MM.1S (cell line): ENCODE results near the gene FOXP1.
A peak's percentile ranks its signal among the peaks of the same experiment; 100 is the strongest.

Experiments
- DNase-seq: peaks from one replicate; pipeline ENCODE4 v3.0.0-alpha.2; 2015
- H2AFZ ChIP-seq: fragments of 300-600 bp; sonication (generic); 2 replicates; pipeline ENCODE4 v1.6.0; 2016; ENCODE audit warnings: antibody characterized with exemption, low read length
- H3F3A ChIP-seq: fragments of 300-600 bp; sonication (generic); 2 replicates; pipeline ENCODE4 v1.6.1; 2016; ENCODE audit warnings: mild to moderate bottlenecking, antibody characterized with exemption, low read length, moderate library complexity, mixed read lengths; ENCODE audit not compliant: insufficient read depth
- H3K27ac ChIP-seq: fragments of 300-600 bp; sonication (generic); 2 replicates; pipeline ENCODE4 v1.5.1; 2016; ENCODE audit warnings: mild to moderate bottlenecking, low read length
- H3K27me3 ChIP-seq: fragments of 300-600 bp; sonication (generic); replicated peaks from 2 replicates; pipeline ENCODE4 v1.6.0; 2016; ENCODE audit warnings: low read length; ENCODE audit not compliant: insufficient read depth
- H3K36me3 ChIP-seq: fragments of 300-600 bp; sonication (generic); replicated peaks from 2 replicates; pipeline ENCODE4 v1.6.1; 2016; ENCODE audit warnings: mild to moderate bottlenecking, low read length, mixed read lengths; ENCODE audit not compliant: insufficient read depth
- H3K4me1 ChIP-seq: fragments of 300-600 bp; sonication (generic); 2 replicates; pipeline ENCODE4 v1.6.1; 2016; ENCODE audit warnings: low read length, mixed read lengths
- H3K4me2 ChIP-seq: fragments of 300-600 bp; sonication (generic); 2 replicates; pipeline ENCODE4 v1.6.0; 2016; ENCODE audit warnings: low read depth, low read length
- H3K4me3 ChIP-seq: fragments of 300-600 bp; sonication (generic); 2 replicates; pipeline ENCODE4 v1.5.1; 2016; ENCODE audit warnings: low read length, mixed read lengths
- H3K79me2 ChIP-seq: fragments of 300-600 bp; sonication (generic); 2 replicates; pipeline ENCODE4 v1.6.1; 2016; ENCODE audit warnings: mixed run types, low read length, mixed read lengths
- H3K9ac ChIP-seq: fragments of 300-600 bp; sonication (generic); 2 replicates; pipeline ENCODE4 v1.6.1; 2016; ENCODE audit warnings: low read length, mixed read lengths
- H3K9me2 ChIP-seq: fragments of 300-600 bp; sonication (generic); replicated peaks from 2 replicates; pipeline ENCODE4 v1.6.1; 2016; ENCODE audit warnings: mild to moderate bottlenecking, low read length, mixed read lengths; ENCODE audit not compliant: insufficient read depth
- H3K9me3 ChIP-seq: fragments of 300-600 bp; sonication (generic); replicated peaks from 2 replicates; pipeline ENCODE4 v1.6.1; 2016; ENCODE audit warnings: mild to moderate bottlenecking, low read length, mixed read lengths; ENCODE audit not compliant: insufficient read depth
- H4K20me1 ChIP-seq: fragments of 300-600 bp; sonication (generic); 2 replicates; pipeline ENCODE4 v1.6.1; 2016; ENCODE audit warnings: mild to moderate bottlenecking, low read length, moderate library complexity, mixed read lengths; ENCODE audit not compliant: insufficient read depth
- EZH2 ChIP-seq: fragments of 300-600 bp; sonication (generic); optimal IDR thresholded peaks from 2 replicates; pipeline ENCODE3; 2017; ENCODE audit warnings: low read depth, mild to moderate bottlenecking, antibody characterized with exemption, low read length, mixed read lengths
- EZH2phosphoT487 ChIP-seq: fragments of 300-600 bp; sonication (generic); IDR thresholded peaks from 2 replicates; pipeline ENCODE4 v1.6.1; 2018; ENCODE audit warnings: antibody characterized with exemption, low read length
- TF ChIP-seq, protein P1 (sequence below): fragments of 300-600 bp; sonication (generic); IDR thresholded peaks from 2 replicates; pipeline ENCODE4 v1.5.1; 2016; ENCODE audit warnings: antibody characterized with exemption, low read length, mixed read lengths

FOXP1 gene

GRCh38 chr3:71087143-71088018, 496.1 kb downstream of the FOXP1 start:
- Histone ChIP-seq H3K36me3 (no peaks in the 10 kb centered on the region), H3F3A (peaks cover 6% of the 10 kb centered on the region; the same call in 1 of the 2 replicates), H4K20me1 (no peaks in the 10 kb centered on the region), H2AFZ (no peak overlapping the region), H3K79me2 (no peaks in the 10 kb centered on the region), H3K27me3 (no peaks in the 10 kb centered on the region), H3K9ac (no peak overlapping the region), H3K9me3 (no peaks in the 10 kb centered on the region), H3K9me2 (no peaks in the 10 kb centered on the region), H3K4me3 (no peak overlapping the region), H3K4me1 (peaks cover 33% of the 10 kb centered on the region), H3K4me2 (no peak overlapping the region), H3K27ac (no peak overlapping the region)
- peak; percentile 17 for DNase-seq
- TF ChIP-seq, protein P1, sequence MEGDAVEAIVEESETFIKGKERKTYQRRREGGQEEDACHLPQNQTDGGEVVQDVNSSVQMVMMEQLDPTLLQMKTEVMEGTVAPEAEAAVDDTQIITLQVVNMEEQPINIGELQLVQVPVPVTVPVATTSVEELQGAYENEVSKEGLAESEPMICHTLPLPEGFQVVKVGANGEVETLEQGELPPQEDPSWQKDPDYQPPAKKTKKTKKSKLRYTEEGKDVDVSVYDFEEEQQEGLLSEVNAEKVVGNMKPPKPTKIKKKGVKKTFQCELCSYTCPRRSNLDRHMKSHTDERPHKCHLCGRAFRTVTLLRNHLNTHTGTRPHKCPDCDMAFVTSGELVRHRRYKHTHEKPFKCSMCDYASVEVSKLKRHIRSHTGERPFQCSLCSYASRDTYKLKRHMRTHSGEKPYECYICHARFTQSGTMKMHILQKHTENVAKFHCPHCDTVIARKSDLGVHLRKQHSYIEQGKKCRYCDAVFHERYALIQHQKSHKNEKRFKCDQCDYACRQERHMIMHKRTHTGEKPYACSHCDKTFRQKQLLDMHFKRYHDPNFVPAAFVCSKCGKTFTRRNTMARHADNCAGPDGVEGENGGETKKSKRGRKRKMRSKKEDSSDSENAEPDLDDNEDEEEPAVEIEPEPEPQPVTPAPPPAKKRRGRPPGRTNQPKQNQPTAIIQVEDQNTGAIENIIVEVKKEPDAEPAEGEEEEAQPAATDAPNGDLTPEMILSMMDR, result no peak
- no peak for TF ChIP-seq EZH2
- TF ChIP-seq EZH2phosphoT487, result no peak

- no peaks in the 10 kb centered on the region for H3K27me3 ChIP-seq
- H3F3A ChIP-seq, result peaks cover 6% of the 10 kb centered on the region; the same call in 1 of the 2 replicates
- DNase-seq, result no peak
- no peak overlapping the region for H3K9ac ChIP-seq
- H3K4me3 ChIP-seq, result no peak overlapping the region
- H3K27ac ChIP-seq, result no peak overlapping the region
- no peak overlapping the region for H2AFZ ChIP-seq
- no peaks in the 10 kb centered on the region for H3K79me2 ChIP-seq
- no peaks in the 10 kb centered on the region for H3K9me2 ChIP-seq
- H3K4me2 ChIP-seq, result no peak overlapping the region
- TF ChIP-seq EZH2 (no peak), EZH2phosphoT487 (no peak)
- TF ChIP-seq, protein P1, result no peak
- no peaks in the 10 kb centered on the region for H4K20me1 ChIP-seq
- no peaks in the 10 kb centered on the region for H3K36me3 ChIP-seq
- H3K9me3 ChIP-seq, result no peaks in the 10 kb centered on the region
- H3K4me1 ChIP-seq, result peaks cover 33% of the 10 kb centered on the region
Observed at GRCh38 chr3:71086777-71087142, 496.8 kb downstream of the FOXP1 start.

DNA sequence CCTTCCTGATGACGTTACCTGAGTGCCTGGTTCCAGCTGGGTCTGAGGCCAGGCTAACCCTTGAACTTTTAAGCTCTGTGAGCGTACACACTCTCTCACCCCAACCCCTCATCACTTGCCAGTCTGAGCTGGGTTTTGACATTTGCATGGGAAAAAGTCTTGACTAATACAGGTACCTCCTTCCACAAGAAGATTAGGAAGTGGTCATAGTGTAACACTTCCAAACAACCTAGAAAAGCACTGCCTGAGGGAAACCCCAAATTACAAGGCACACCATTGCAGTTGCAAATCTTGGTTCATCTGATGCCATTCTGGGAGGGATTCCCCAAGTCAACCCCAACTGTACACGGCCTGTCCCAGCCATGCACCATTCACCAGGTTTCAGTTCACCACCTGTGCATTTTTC, 499.8 kb downstream of the FOXP1 start:
- Histone ChIP-seq H3K4me3 (no peak overlapping the region), H2AFZ (no peak overlapping the region), H3K4me1 (peaks cover 24% of the 10 kb centered on the region), H3K27ac (peak overlapping the region; percentile 5; the same call in 1 of the 2 replicates), H3K4me2 (no peak overlapping the region), H3K79me2 (no peaks in the 10 kb centered on the region), H3K36me3 (no peaks in the 10 kb centered on the region), H3K9me2 (no peaks in the 10 kb centered on the region), H3K9ac (no peak overlapping the region), H4K20me1 (no peaks in the 10 kb centered on the region), H3F3A (peaks cover 6% of the 10 kb centered on the region; the same call in 1 of the 2 replicates), H3K27me3 (no peaks in the 10 kb centered on the region), H3K9me3 (no peaks in the 10 kb centered on the region)
- TF ChIP-seq, protein P1, result no peak
- no peak for TF ChIP-seq EZH2phosphoT487
- TF ChIP-seq EZH2, result no peak
- DNase-seq, result peak; percentile 55
